Measurements from ENCODE around the gene PFAS. TPM values are rescaled to one million over a fixed set of nuclear protein-coding genes. Genes with fewer than 3 reads are reported as not detected.

Gene PFAS
- polyA plus RNA-seq, 1 donor from 2014 or later, result 11.7 TPM

GRCh38 chr17:8318010-8318935, 69.2 kb downstream of the PFAS start:
- no peak overlapping the region for H3K4me3 ChIP-seq (ENCODE audit: low read length)
- no peaks in the 10 kb centered on the region for H4K20me1 ChIP-seq (ENCODE audit: insufficient read depth)
- no peak overlapping the region for H3K9ac ChIP-seq (ENCODE audit: low read length)
- peaks cover 22% of the 10 kb centered on the region for H3K27me3 ChIP-seq (ENCODE audit: insufficient read depth, low read depth, low read length)
- no peaks in the 10 kb centered on the region for H3K36me3 ChIP-seq (ENCODE audit: insufficient read depth, low read length)
- H3K9me2 ChIP-seq (ENCODE audit: insufficient read depth, low read length), result no peaks in the 10 kb centered on the region
- TF ChIP-seq EP300 (conservative IDR thresholded peaks at IDR 0.05; ENCODE audit: poor library complexity, severe bottlenecking) (no peak), TAF1 (IDR thresholded peaks at IDR 0.05; ENCODE audit: low read depth) (no peak), MXI1 (conservative IDR thresholded peaks at IDR 0.05; ENCODE audit: poor library complexity, severe bottlenecking) (no peak), RAD21 (conservative IDR thresholded peaks at IDR 0.05) (no peak), EZH2 (IDR thresholded peaks at IDR 0.05; ENCODE audit: borderline replicate concordance, insufficient read depth, low read length, poor library complexity, severe bottlenecking) (no peak), CTCF (IDR thresholded peaks at IDR 0.05; ENCODE audit: poor library complexity, severe bottlenecking) (no peak), SMC3 (conservative IDR thresholded peaks at IDR 0.05; ENCODE audit: poor library complexity) (no peak), POLR2AphosphoS5 (IDR thresholded peaks at IDR 0.05) (no peak)
- TF ChIP-seq, protein P1, sequence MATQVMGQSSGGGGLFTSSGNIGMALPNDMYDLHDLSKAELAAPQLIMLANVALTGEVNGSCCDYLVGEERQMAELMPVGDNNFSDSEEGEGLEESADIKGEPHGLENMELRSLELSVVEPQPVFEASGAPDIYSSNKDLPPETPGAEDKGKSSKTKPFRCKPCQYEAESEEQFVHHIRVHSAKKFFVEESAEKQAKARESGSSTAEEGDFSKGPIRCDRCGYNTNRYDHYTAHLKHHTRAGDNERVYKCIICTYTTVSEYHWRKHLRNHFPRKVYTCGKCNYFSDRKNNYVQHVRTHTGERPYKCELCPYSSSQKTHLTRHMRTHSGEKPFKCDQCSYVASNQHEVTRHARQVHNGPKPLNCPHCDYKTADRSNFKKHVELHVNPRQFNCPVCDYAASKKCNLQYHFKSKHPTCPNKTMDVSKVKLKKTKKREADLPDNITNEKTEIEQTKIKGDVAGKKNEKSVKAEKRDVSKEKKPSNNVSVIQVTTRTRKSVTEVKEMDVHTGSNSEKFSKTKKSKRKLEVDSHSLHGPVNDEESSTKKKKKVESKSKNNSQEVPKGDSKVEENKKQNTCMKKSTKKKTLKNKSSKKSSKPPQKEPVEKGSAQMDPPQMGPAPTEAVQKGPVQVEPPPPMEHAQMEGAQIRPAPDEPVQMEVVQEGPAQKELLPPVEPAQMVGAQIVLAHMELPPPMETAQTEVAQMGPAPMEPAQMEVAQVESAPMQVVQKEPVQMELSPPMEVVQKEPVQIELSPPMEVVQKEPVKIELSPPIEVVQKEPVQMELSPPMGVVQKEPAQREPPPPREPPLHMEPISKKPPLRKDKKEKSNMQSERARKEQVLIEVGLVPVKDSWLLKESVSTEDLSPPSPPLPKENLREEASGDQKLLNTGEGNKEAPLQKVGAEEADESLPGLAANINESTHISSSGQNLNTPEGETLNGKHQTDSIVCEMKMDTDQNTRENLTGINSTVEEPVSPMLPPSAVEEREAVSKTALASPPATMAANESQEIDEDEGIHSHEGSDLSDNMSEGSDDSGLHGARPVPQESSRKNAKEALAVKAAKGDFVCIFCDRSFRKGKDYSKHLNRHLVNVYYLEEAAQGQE (IDR thresholded peaks at IDR 0.05; ENCODE audit: borderline replicate concordance), result no peak
- no peaks in the 10 kb centered on the region for H3K79me2 ChIP-seq (replicated peaks; ENCODE audit: insufficient read depth, low read length)
- no peaks in the 10 kb centered on the region for H3K9me3 ChIP-seq (ENCODE audit: low read length)
- no peak overlapping the region for H2AFZ ChIP-seq (ENCODE audit: low read depth, low read length)
- no peaks in the 10 kb centered on the region for H3F3A ChIP-seq (ENCODE audit: insufficient read depth, low read length, poor library complexity, severe bottlenecking)
- no peak overlapping the region for H3K4me2 ChIP-seq (ENCODE audit: low read length)
- H3K27ac ChIP-seq (ENCODE audit: low read length), result no peak overlapping the region

Other genes starting within 250 kb of the PFAS start
- 0.07 and 0.10 TPM in 2 replicates for gene GUCY2D, start 246.7 kb upstream of the PFAS start, polyA plus RNA-seq
- gene ALOX15B, start 210.2 kb upstream of the PFAS start, polyA plus RNA-seq, result not detected in 2 replicates
- 0.31 and 0.34 TPM in 2 replicates for gene ALOX12B, start 161.6 kb upstream of the PFAS start, polyA plus RNA-seq
- gene ALOXE3, start 130.8 kb upstream of the PFAS start, polyA plus RNA-seq, result 0.77 and 1.6 TPM in 2 replicates
- gene HES7, start 125.2 kb upstream of the PFAS start, polyA plus RNA-seq, result 7.3 and 15.3 TPM in 2 replicates
- gene PER1, start 96.9 kb upstream of the PFAS start, polyA plus RNA-seq, result 1.9 and 2.0 TPM in 2 replicates
- 91.6 and 98.3 TPM in 2 replicates for gene VAMP2, start 86.3 kb upstream of the PFAS start, polyA plus RNA-seq
- gene TMEM107, start 72.9 kb upstream of the PFAS start, polyA plus RNA-seq, result 23.3 and 31.7 TPM in 2 replicates
- gene BORCS6, start 59.1 kb upstream of the PFAS start, polyA plus RNA-seq, result 12.1 and 13.7 TPM in 2 replicates
- 0.84 and 4.8 TPM in 2 replicates for gene AURKB, start 38.7 kb upstream of the PFAS start, polyA plus RNA-seq
- gene CTC1, start 1.2 kb upstream of the PFAS start, polyA plus RNA-seq, result 11.9 and 16.5 TPM in 2 replicates
- 20.9 and 42.5 TPM in 2 replicates for gene RANGRF, start 39.4 kb downstream of the PFAS start, polyA plus RNA-seq
- 0.25 TPM in 1 of 2 replicates, not detected in the other for gene SLC25A35, start 46.1 kb downstream of the PFAS start, polyA plus RNA-seq
- 0.10 and 0.14 TPM in 2 replicates for gene ARHGEF15, start 61.0 kb downstream of the PFAS start, polyA plus RNA-seq
- gene ODF4, start 90.6 kb downstream of the PFAS start, polyA plus RNA-seq, result not detected in 2 replicates
- 3,508 and 4,061 TPM in 2 replicates for gene RPL26, start 133.9 kb downstream of the PFAS start, polyA plus RNA-seq
- gene RNF222, start 148.5 kb downstream of the PFAS start, polyA plus RNA-seq, result not detected in 2 replicates
- 25.7 and 33.8 TPM in 2 replicates for gene NDEL1, start 186.6 kb downstream of the PFAS start, polyA plus RNA-seq